Measurements from ENCODE around the gene SMIM33.
A peak's percentile ranks its signal among the peaks of the same experiment; 100 is the strongest.
"Not testable (repeated sequence)": the region's sequence is repeated elsewhere in the genome, so short reads cannot be mapped to it uniquely, and the experiment has no call there.

Gene SMIM33

GRCh38 chr5:139457653-139458306 is 13.0 kb upstream of the SMIM33 start:
- no peak for DNase-seq

- peak; percentile 69 for DNase-seq
Observed at GRCh38 chr5:139458580-139459407, 12.0 kb upstream of the SMIM33 start.

GRCh38 chr5:139459451-139459934 is 11.3 kb upstream of the SMIM33 start:
- DNase-seq = no peak

- no peak for DNase-seq
Observed at GRCh38 chr5:139460455-139460854, 10.3 kb upstream of the SMIM33 start.

- DNase-seq = no peak
Observed at GRCh38 chr5:139461176-139461575, 9.6 kb upstream of the SMIM33 start.

GRCh38 chr5:139461698-139462097 is 9.1 kb upstream of the SMIM33 start:
- DNase-seq = no peak

- no peak for DNase-seq
Observed at GRCh38 chr5:139462586-139463276, 8.1 kb upstream of the SMIM33 start, which contains the start of gene ECSCR. ECSCR (minus strand) TSS chr5:139462743; CDS start chr5:139462670, 73 bp downstream.

GRCh38 chr5:139468421-139468931 is 2.3 kb upstream of the SMIM33 start:
- DNase-seq = peak; percentile 92

- no peak for DNase-seq
Observed at GRCh38 chr5:139472386-139473030, 1.7 kb downstream of the SMIM33 start.

- DNase-seq = no peak
Observed at GRCh38 chr5:139473105-139473504, 2.3 kb downstream of the SMIM33 start.

- no peak for DNase-seq
Observed at GRCh38 chr5:139473565-139473964, 2.8 kb downstream of the SMIM33 start.

GRCh38 chr5:139474890-139475791 is 4.3 kb downstream of the SMIM33 start:
- DNase-seq = peak; percentile 56

GRCh38 chr5:139475865-139476617 is 5.2 kb downstream of the SMIM33 start:
- no peak for DNase-seq

- DNase-seq = not testable (repeated sequence)
Observed at GRCh38 chr5:139478657-139479423, 8.0 kb downstream of the SMIM33 start.

- DNase-seq = not testable (repeated sequence)
Observed at GRCh38 chr5:139479729-139480128, 8.9 kb downstream of the SMIM33 start.

- no peak for DNase-seq
Observed at GRCh38 chr5:139481122-139481533, 10.3 kb downstream of the SMIM33 start.

- peak; percentile 60 for DNase-seq
Observed at GRCh38 chr5:139481580-139482049, 10.8 kb downstream of the SMIM33 start.

- DNase-seq = peak; percentile 75
Observed at GRCh38 chr5:139482050-139482889, 11.5 kb downstream of the SMIM33 start, which contains the start of gene STING1. STING1 (minus strand) TSS chr5:139482758; CDS start chr5:139481704, 1,054 bp downstream.

GRCh38 chr5:139482890-139483208 is 12.0 kb downstream of the SMIM33 start:
- not testable (repeated sequence) for DNase-seq
